GM21360 (cell line): ENCODE measurements around the gene TMEM225.
"Not testable (repeated sequence)": the region's sequence is repeated elsewhere in the genome, so short reads cannot be mapped to it uniquely, and the experiment has no call there.

Experiments
- ATAC-seq: cut with Tn5 transposase; IDR thresholded peaks from one replicate; pipeline ENCODE4 v1.9.1; 2021; ENCODE audit warnings: mild to moderate bottlenecking, moderate library complexity; ENCODE audit not compliant: unreplicated experiment

The TMEM225 gene

GRCh38 chr11:123885570-123885969 lies at the start of gene TMEM225:
TSS of gene TMEM225 (minus strand) at chr11:123885670. CDS start at chr11:123885425, 245 bp downstream.
- ATAC-seq, result no peak

- no peak for ATAC-seq
These were observed 38.6 kb upstream of the TMEM225 start for GRCh38 chr11:123924027-123924426.

GRCh38 chr11:123920943-123921342 lies 35.5 kb upstream of the TMEM225 start:
- no peak for ATAC-seq

- ATAC-seq, result no peak
These were observed 20.4 kb upstream of the TMEM225 start for GRCh38 chr11:123905826-123906225.

- no peak for ATAC-seq
These were observed 19.5 kb upstream of the TMEM225 start for GRCh38 chr11:123904932-123905331.

GRCh38 chr11:123903932-123904331 lies 18.5 kb upstream of the TMEM225 start:
- ATAC-seq, result peak; percentile 99

- ATAC-seq, result no peak
These were observed 16.4 kb upstream of the TMEM225 start, which contains the start of gene OR8D4 for GRCh38 chr11:123901867-123902266. TSS of gene OR8D4 (plus strand) at chr11:123902167. CDS start at chr11:123906432, 4,265 bp downstream.

- ATAC-seq, result no peak
These were observed 14.3 kb upstream of the TMEM225 start for GRCh38 chr11:123899792-123900191.

GRCh38 chr11:123892031-123892430 lies 6.6 kb upstream of the TMEM225 start:
- no peak for ATAC-seq

GRCh38 chr11:123880912-123881311 lies 4.6 kb downstream of the TMEM225 start:
- no peak for ATAC-seq

GRCh38 chr11:123867795-123868194 lies 17.7 kb downstream of the TMEM225 start:
- not testable (repeated sequence) for ATAC-seq

- not testable (repeated sequence) for ATAC-seq
These were observed 20.2 kb downstream of the TMEM225 start for GRCh38 chr11:123865293-123865692.

GRCh38 chr11:123859731-123860130 lies 25.7 kb downstream of the TMEM225 start:
- ATAC-seq, result no peak

- ATAC-seq, result no peak
These were observed 29.0 kb downstream of the TMEM225 start for GRCh38 chr11:123856444-123856843.

GRCh38 chr11:123853038-123853437 lies 32.4 kb downstream of the TMEM225 start:
- no peak for ATAC-seq

GRCh38 chr11:123852321-123852720 lies 33.1 kb downstream of the TMEM225 start:
- no peak for ATAC-seq

GRCh38 chr11:123851110-123851509 lies 34.4 kb downstream of the TMEM225 start:
- no peak for ATAC-seq

GRCh38 chr11:123841174-123841573 lies 44.3 kb downstream of the TMEM225 start:
- ATAC-seq, result no peak

- ATAC-seq, result no peak
These were observed 46.3 kb downstream of the TMEM225 start for GRCh38 chr11:123839131-123839530.

GRCh38 chr11:123838659-123839058 lies 46.8 kb downstream of the TMEM225 start:
- no peak for ATAC-seq

GRCh38 chr11:123838199-123838598 lies 47.3 kb downstream of the TMEM225 start:
- no peak for ATAC-seq

GRCh38 chr11:123833095-123833494 lies 52.4 kb downstream of the TMEM225 start:
- no peak for ATAC-seq
